HL-60 (cell line): ENCODE data around the gene SMIM36.

ENCODE experiments used
- CTCF ChIP-seq: IDR thresholded peaks from one replicate; pipeline ENCODE4 v1.5.1; 2011; ENCODE audit warnings: low read length, control low read depth, inconsistent platforms; ENCODE audit not compliant: insufficient read depth
- GABPA ChIP-seq: IDR thresholded peaks from 2 replicates; pipeline ENCODE4 v1.6.1; 2012; ENCODE audit warnings: low read depth
- TF ChIP-seq, protein P1 (sequence below): IDR thresholded peaks from 2 replicates; pipeline ENCODE4 v1.6.1; 2012; ENCODE audit warnings: low read depth; ENCODE audit not compliant: insufficient replicate concordance

DNA sequence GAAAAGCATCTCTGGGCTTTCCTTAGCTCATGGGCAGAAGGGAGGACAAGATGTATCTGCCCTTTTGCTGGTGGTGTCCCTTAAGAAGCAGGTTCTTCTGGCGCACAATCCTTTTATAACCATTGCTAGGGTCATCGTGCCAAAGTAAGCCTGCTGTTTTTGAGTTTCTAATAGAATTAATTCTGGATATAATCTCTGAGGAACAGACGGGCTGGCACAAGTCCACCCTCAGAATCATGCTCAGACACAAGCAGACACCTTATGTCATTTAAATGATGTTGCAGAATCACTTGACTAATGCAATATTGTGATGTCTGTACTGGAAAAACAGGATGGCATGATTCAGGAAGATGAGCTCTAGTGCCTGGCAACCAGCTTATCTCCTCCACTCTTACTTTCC, 70.9 kb downstream of the SMIM36 start:
- TF ChIP-seq CTCF = no peak
- no peak for TF ChIP-seq GABPA
- TF ChIP-seq, protein P1, sequence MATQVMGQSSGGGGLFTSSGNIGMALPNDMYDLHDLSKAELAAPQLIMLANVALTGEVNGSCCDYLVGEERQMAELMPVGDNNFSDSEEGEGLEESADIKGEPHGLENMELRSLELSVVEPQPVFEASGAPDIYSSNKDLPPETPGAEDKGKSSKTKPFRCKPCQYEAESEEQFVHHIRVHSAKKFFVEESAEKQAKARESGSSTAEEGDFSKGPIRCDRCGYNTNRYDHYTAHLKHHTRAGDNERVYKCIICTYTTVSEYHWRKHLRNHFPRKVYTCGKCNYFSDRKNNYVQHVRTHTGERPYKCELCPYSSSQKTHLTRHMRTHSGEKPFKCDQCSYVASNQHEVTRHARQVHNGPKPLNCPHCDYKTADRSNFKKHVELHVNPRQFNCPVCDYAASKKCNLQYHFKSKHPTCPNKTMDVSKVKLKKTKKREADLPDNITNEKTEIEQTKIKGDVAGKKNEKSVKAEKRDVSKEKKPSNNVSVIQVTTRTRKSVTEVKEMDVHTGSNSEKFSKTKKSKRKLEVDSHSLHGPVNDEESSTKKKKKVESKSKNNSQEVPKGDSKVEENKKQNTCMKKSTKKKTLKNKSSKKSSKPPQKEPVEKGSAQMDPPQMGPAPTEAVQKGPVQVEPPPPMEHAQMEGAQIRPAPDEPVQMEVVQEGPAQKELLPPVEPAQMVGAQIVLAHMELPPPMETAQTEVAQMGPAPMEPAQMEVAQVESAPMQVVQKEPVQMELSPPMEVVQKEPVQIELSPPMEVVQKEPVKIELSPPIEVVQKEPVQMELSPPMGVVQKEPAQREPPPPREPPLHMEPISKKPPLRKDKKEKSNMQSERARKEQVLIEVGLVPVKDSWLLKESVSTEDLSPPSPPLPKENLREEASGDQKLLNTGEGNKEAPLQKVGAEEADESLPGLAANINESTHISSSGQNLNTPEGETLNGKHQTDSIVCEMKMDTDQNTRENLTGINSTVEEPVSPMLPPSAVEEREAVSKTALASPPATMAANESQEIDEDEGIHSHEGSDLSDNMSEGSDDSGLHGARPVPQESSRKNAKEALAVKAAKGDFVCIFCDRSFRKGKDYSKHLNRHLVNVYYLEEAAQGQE = no peak
